ENCODE data around the gene FOXN3. TPM values are rescaled to one million over a fixed set of nuclear protein-coding genes. Genes with fewer than 3 reads are reported as not detected.

FOXN3 gene
- total and polyA plus RNA-seq, 10 of the 15 experiments (the other 5 are each of a cell fraction or from before 2014, with no cell fraction given) = 4.5 to 68.9 (median 29.7) TPM

GRCh38 chr14:89279649-89280232 lies 137.3 kb downstream of the FOXN3 start (continued):
- TF ChIP-seq MTA3 (IDR thresholded peaks at IDR 0.05; ENCODE audit: borderline replicate concordance, low read length) (no peak), ZZZ3 (IDR thresholded peaks at IDR 0.05; ENCODE audit: control insufficient read depth, insufficient read length, low read depth) (no peak), PKNOX1 (IDR thresholded peaks at IDR 0.05) (no peak), KAT2A (conservative IDR thresholded peaks at IDR 0.05; ENCODE audit: control insufficient read depth, low read depth, low read length) (no peak), SMAD1 (IDR thresholded peaks at IDR 0.05; ENCODE audit: low read depth, partially characterized antibody) (no peak), ZBTB33 (IDR thresholded peaks at IDR 0.05) (no peak), IRF5 (IDR thresholded peaks at IDR 0.05; ENCODE audit: borderline replicate concordance) (no peak), LARP7 (IDR thresholded peaks at IDR 0.05) (no peak), RCOR1 (conservative IDR thresholded peaks at IDR 0.05; ENCODE audit: low read depth, low read length) (no peak), ZNF622 (IDR thresholded peaks at IDR 0.05) (no peak), NKRF (conservative IDR thresholded peaks at IDR 0.05) (no peak)
